ENCODE data around the gene GLRX2. TPM values are rescaled to one million over a fixed set of nuclear protein-coding genes. Genes with fewer than 3 reads are reported as not detected.
A peak's percentile ranks its signal among the peaks of the same experiment; 100 is the strongest.

GLRX2 gene
- total and polyA plus RNA-seq, 12 donors, result 3.0 to 59.8 (median 25.0) TPM

GRCh38 chr1:193060406-193060805 is 44.8 kb downstream of the GLRX2 start:
- 6 to 12% (median 10%) methylated on average over 4 of the region's 4 CpGs for WGBS, 4 donors
- Histone ChIP-seq H3K27me3 (no peaks in the 10 kb centered on the region), H3K36me3 (replicated peaks in 1 of 2) (no peaks in the 10 kb centered on the region), H3K9me3 (replicated peaks in 1 of 3) (no peaks in the 10 kb centered on the region), H3K4me3 (peak overlapping the region in 2 of 4 donors; percentile 2 to 76), H3K27ac (peak overlapping the region; percentile 88 to 99 (median 96)), H3K4me1 (replicated peaks in 1 of 2) (peaks cover 20 to 42% of the 10 kb centered on the region in 2 donors)
- intact Hi-C loops (cut with DNase I), result loop anchor here in 1 of 2 donors (10.0 kb wide), 1 partner anchor 54 kb away; no protein-coding TSS in a partner anchor
- no peak for DNase-seq
- no peak for TF ChIP-seq POLR2A (IDR thresholded peaks at IDR 0.05)
- TF ChIP-seq, protein P1, sequence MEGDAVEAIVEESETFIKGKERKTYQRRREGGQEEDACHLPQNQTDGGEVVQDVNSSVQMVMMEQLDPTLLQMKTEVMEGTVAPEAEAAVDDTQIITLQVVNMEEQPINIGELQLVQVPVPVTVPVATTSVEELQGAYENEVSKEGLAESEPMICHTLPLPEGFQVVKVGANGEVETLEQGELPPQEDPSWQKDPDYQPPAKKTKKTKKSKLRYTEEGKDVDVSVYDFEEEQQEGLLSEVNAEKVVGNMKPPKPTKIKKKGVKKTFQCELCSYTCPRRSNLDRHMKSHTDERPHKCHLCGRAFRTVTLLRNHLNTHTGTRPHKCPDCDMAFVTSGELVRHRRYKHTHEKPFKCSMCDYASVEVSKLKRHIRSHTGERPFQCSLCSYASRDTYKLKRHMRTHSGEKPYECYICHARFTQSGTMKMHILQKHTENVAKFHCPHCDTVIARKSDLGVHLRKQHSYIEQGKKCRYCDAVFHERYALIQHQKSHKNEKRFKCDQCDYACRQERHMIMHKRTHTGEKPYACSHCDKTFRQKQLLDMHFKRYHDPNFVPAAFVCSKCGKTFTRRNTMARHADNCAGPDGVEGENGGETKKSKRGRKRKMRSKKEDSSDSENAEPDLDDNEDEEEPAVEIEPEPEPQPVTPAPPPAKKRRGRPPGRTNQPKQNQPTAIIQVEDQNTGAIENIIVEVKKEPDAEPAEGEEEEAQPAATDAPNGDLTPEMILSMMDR (IDR thresholded peaks at IDR 0.05), result no peak

- H3K27me3 ChIP-seq, result no peaks in the 10 kb centered on the region
- no peaks in the 10 kb centered on the region for H3K9me3 ChIP-seq (replicated peaks in 1 of 3)
- H3K36me3 ChIP-seq (replicated peaks in 1 of 2), result no peaks in the 10 kb centered on the region
- H3K27ac ChIP-seq, result peak overlapping the region; percentile 88 to 99 (median 96)
- intact Hi-C loops (cut with DNase I), result loop anchor here in 1 of 2 donors (10.0 kb wide), 1 partner anchor 55 kb away; no protein-coding TSS in a partner anchor
- DNase-seq, result no peak
- peak overlapping the region; percentile 66 to 78 (median 73) for H3K4me3 ChIP-seq
- no peak for TF ChIP-seq POLR2A (IDR thresholded peaks at IDR 0.05)
- H3K4me1 ChIP-seq (replicated peaks in 1 of 2), result peaks cover 20 to 41% of the 10 kb centered on the region in 2 donors
- 0 to 2% (median 0%) methylated on average over 9 of the region's 9 CpGs for WGBS, 4 donors
These were observed 45.2 kb downstream of the GLRX2 start for GRCh38 chr1:193060115-193060403.

DNA sequence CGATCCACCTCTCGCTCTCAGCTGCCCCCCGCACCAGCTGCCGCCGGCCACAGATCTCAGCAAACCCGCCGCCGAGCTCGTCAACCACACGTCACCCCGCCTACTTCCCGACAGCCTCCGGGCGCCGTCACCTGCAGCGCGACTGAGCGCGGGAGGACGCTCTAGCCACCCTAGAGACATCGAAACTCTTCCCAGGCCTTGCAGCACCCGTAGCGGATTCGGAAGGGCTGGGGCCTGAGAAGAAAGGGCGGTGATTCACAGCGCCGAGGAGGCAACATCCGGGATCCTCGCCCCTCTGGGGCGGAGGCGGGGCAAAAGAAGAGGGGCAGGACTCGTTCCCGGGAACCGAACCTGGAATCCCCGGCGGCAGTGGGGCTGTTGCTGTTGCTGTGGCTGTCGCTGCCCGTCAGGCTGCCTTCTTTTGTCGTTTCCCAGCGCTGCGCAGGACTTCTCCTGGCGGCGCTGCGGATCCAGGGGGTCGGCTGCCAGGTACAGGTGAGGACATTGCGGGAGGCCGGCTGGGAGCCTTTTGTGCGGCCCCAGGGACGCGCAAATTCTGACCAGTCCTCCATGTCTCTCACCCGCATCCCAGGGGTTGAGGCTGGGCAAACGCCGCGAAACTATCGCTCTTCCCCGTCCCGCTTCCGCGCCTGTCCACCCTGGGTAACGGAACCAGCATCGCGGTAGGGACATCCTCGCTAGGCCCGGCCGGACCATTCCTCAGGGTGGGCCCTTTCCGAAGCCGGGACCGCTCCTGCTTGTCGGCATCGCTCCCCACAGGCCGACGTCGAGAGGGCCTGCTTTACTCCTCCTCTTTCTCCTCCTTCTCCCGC is 45.7 kb downstream of the GLRX2 start, which contains the start of the genes RO60 and UCHL5:
TSS of gene RO60 (plus strand) at position 331 of the 833 bp plus-strand sequence. CDS start 9,443 bp downstream, outside the sequence.
TSS of gene UCHL5 (minus strand) at position 79 of the 833 bp plus-strand sequence. CDS start 100 bp downstream, outside the sequence.
- DNase-seq, result peak; percentile 96 to 98 (median 98)
- TF ChIP-seq POLR2A (IDR thresholded peaks at IDR 0.05), result peak; percentile 47 to 88
- TF ChIP-seq, protein P1 (IDR thresholded peaks at IDR 0.05), result no peak
- peak within 1 kb of the TSS; percentile 66 to 78 (median 73) for H3K4me3 ChIP-seq
- H3K27ac ChIP-seq, result peak within 1 kb of the TSS; percentile 88 to 99 (median 96)
- H3K4me1 ChIP-seq (replicated peaks in 1 of 2), result peaks cover 20 to 36% of the 10 kb centered on the region in 2 donors
- no peaks in the 10 kb centered on the region for H3K27me3 ChIP-seq
- intact Hi-C loops (cut with DNase I), result loop anchor here in 1 of 2 donors (10.0 kb wide), 1 partner anchor 55 kb away; no protein-coding TSS in a partner anchor
- 0 to 1% (median 1%) methylated on average over 5 to 74 of the region's 74 CpGs for WGBS, 4 donors
- H3K9me3 ChIP-seq (replicated peaks in 1 of 3), result no peaks in the 10 kb centered on the region
- no peaks in the 10 kb centered on the region for H3K36me3 ChIP-seq (replicated peaks in 1 of 2)

DNA sequence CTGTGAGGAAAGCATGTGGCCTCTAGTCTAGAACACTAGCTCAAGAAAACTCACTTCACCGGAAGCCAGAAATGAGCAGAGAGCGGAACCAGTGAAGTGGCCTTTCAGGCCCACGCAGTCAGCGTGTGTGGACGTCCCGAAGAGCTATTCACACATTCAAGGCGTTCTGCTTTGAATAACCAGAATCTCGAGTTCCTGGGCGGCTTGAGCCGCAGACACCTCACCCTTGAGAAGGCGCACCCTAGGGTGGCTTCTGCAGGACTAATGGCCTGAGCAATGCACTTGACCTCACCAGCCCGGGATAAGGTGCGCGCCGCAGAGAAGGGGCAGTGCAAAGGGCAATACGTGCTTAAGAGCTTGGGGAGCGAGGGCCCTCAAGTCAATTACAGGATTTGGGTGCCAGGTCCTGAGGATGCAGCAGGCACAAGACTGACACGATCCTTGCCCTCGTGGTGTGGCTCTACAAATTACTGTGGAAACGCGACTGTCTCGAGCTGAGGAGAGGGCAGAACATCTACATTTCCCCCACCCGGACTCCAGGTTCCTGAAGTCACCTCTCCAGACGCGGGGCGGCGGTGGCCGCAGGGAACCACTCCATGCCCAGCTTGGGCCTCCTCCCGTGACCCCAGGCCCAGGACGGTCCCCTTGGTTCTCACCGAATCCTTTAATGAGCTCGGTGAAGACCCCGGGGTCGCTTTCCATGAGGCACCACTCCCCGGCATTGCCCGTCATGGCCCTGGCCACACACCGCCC is 46.5 kb downstream of the GLRX2 start:
- Histone ChIP-seq H3K27me3 (no peaks in the 10 kb centered on the region), H3K4me1 (replicated peaks in 1 of 2) (peaks cover 20 to 31% of the 10 kb centered on the region in 2 donors), H3K9me3 (replicated peaks in 1 of 3) (no peaks in the 10 kb centered on the region), H3K4me3 (peak overlapping the region; percentile 38 to 78 (median 71)), H3K27ac (peak overlapping the region; percentile 88 to 99 (median 96)), H3K36me3 (replicated peaks in 1 of 2) (no peaks in the 10 kb centered on the region)
- peak; percentile 36 to 66 (median 41) for DNase-seq
- intact Hi-C loops (cut with DNase I), result no loop called here
- peak in 1 of 2 donors; percentile 51 for TF ChIP-seq POLR2A (IDR thresholded peaks at IDR 0.05)
- TF ChIP-seq, protein P1 (IDR thresholded peaks at IDR 0.05), result no peak
- WGBS, 4 donors, result 0 to 2% (median 1%) methylated on average over 29 to 37 of the region's 37 CpGs
